HEK293 (cell line): ENCODE measurements around the gene MOV10L1.

ENCODE experiments used
- CTCF ChIA-PET: fragments of 350-600 bp; formaldehyde crosslinking; extraction: SDS; loops from one replicate; lab custom pipeline; 2021; ENCODE audit warnings: antibody characterized with exemption; lab: Yijun Ruan, JAX
- POLR2A ChIA-PET: fragments of 300-600 bp; formaldehyde crosslinking; extraction: SDS; loops from one replicate; lab custom pipeline; 2020; ENCODE audit warnings: antibody characterized with exemption, inconsistent platforms; lab: Yijun Ruan, JAX
- H3K27ac ChIP-seq: fragments of 200-500 bp; sonication (Bioruptor generic); 2 replicates; pipeline ENCODE4 v1.5.1; 2014; ENCODE audit warnings: low read depth, low read length, control low read depth, inconsistent platforms; ENCODE audit errors: extremely low read depth
- H3K36me3 ChIP-seq, 2 experiments: fragments of 200-500 bp in 1 of 2; sonication (Bioruptor generic) in 1 of 2; 1 replicate in 1 of 2; 2 replicates in 1 of 2; pipeline ENCODE4 v1.5.1; 2014 to 2017; ENCODE audit warnings: inconsistent platforms in 2 of 2, low read length in 2 of 2; ENCODE audit not compliant: control insufficient read depth in 2 of 2, insufficient read depth in 1 of 2
- H3K4me1 ChIP-seq: fragments of 200-500 bp; sonication (Bioruptor generic); 2 replicates; pipeline ENCODE4 v1.5.1; 2014; ENCODE audit warnings: mild to moderate bottlenecking, low read length, inconsistent platforms; ENCODE audit not compliant: control insufficient read depth, insufficient read depth
- H3K4me3 ChIP-seq: 2 replicates; pipeline ENCODE4 v1.5.1; 2011; ENCODE audit warnings: low read depth, mild to moderate bottlenecking, control low read depth, low read length, moderate library complexity
- H3K9me3 ChIP-seq: fragments of 200-500 bp; sonication (Bioruptor generic); 2 replicates; pipeline ENCODE4 v1.5.1; 2014; ENCODE audit warnings: low read depth, low read length, inconsistent platforms; ENCODE audit not compliant: control insufficient read depth, insufficient read depth
- BCL11A ChIP-seq: fragments of 450-650 bp; formaldehyde crosslinking; IDR thresholded peaks from 2 replicates; pipeline ENCODE4 v1.5.1; 2016; ENCODE audit warnings: low read depth, missing biosample characterization, missing genetic modification characterization
- KLF1 ChIP-seq: fragments of 450-650 bp; formaldehyde crosslinking; IDR thresholded peaks from 2 replicates; pipeline ENCODE4 v1.5.1; 2016; ENCODE audit warnings: missing biosample characterization, missing genetic modification characterization
- OSR2 ChIP-seq: fragments of 450-650 bp; formaldehyde crosslinking; IDR thresholded peaks from 2 replicates; pipeline ENCODE4 v1.5.1; 2016; ENCODE audit warnings: missing biosample characterization, missing genetic modification characterization
- YY2 ChIP-seq: fragments of 450-650 bp; formaldehyde crosslinking; IDR thresholded peaks from 2 replicates; pipeline ENCODE4 v1.5.1; 2016; ENCODE audit warnings: missing biosample characterization, missing genetic modification characterization
- ZBTB17 ChIP-seq: fragments of 450-650 bp; formaldehyde crosslinking; IDR thresholded peaks from 2 replicates; pipeline ENCODE4 v1.5.1; 2016; ENCODE audit warnings: missing biosample characterization, missing genetic modification characterization
- ZBTB48 ChIP-seq: fragments of 450-650 bp; formaldehyde crosslinking; IDR thresholded peaks from 2 replicates; pipeline ENCODE4 v1.5.1; 2016; ENCODE audit warnings: missing biosample characterization, missing genetic modification characterization
- ZEB2 ChIP-seq: fragments of 450-650 bp; formaldehyde crosslinking; IDR thresholded peaks from 2 replicates; pipeline ENCODE4 v1.5.1; 2016; ENCODE audit warnings: missing biosample characterization, missing genetic modification characterization
- ZNF175 ChIP-seq: fragments of 450-650 bp; formaldehyde crosslinking; IDR thresholded peaks from 2 replicates; pipeline ENCODE4 v1.5.1; 2016; ENCODE audit warnings: missing biosample characterization, missing genetic modification characterization
- ZNF280C ChIP-seq: fragments of 450-650 bp; formaldehyde crosslinking; IDR thresholded peaks from 2 replicates; pipeline ENCODE4 v1.5.1; 2016; ENCODE audit warnings: missing biosample characterization, missing genetic modification characterization
- ZNF324 ChIP-seq: fragments of 450-650 bp; formaldehyde crosslinking; IDR thresholded peaks from 2 replicates; pipeline ENCODE4 v1.5.1; 2016; ENCODE audit warnings: missing biosample characterization, missing genetic modification characterization
- ZNF354C ChIP-seq: fragments of 450-650 bp; formaldehyde crosslinking; IDR thresholded peaks from 2 replicates; pipeline ENCODE4 v1.5.1; 2016; ENCODE audit warnings: missing biosample characterization, missing genetic modification characterization, low read depth, borderline replicate concordance
- ZNF362 ChIP-seq: fragments of 450-650 bp; formaldehyde crosslinking; IDR thresholded peaks from 2 replicates; pipeline ENCODE4 v1.5.1; 2016; ENCODE audit warnings: missing biosample characterization, missing genetic modification characterization
- ZNF558 ChIP-seq: fragments of 450-650 bp; formaldehyde crosslinking; IDR thresholded peaks from 2 replicates; pipeline ENCODE4 v1.5.1; 2016; ENCODE audit warnings: missing biosample characterization, missing genetic modification characterization
- ZNF623 ChIP-seq: fragments of 450-650 bp; formaldehyde crosslinking; IDR thresholded peaks from 2 replicates; pipeline ENCODE4 v1.5.1; 2016; ENCODE audit warnings: missing biosample characterization, missing genetic modification characterization
- ZNF654 ChIP-seq: fragments of 450-650 bp; formaldehyde crosslinking; IDR thresholded peaks from 2 replicates; pipeline ENCODE4 v1.5.1; 2016; ENCODE audit warnings: low read depth, missing biosample characterization, missing genetic modification characterization
- ZNF777 ChIP-seq: fragments of 450-650 bp; formaldehyde crosslinking; IDR thresholded peaks from 2 replicates; pipeline ENCODE4 v1.5.1; 2017; ENCODE audit warnings: missing biosample characterization, missing genetic modification characterization, borderline replicate concordance
- ZNF830 ChIP-seq: fragments of 450-650 bp; IDR thresholded peaks from 2 replicates; pipeline ENCODE4 v1.5.0; 2018; ENCODE audit warnings: missing biosample characterization, missing genetic modification characterization, low read depth, mild to moderate bottlenecking, moderate library complexity
- ZNF843 ChIP-seq: fragments of 450-650 bp; formaldehyde crosslinking; IDR thresholded peaks from 2 replicates; pipeline ENCODE4 v1.5.1; 2016; ENCODE audit warnings: missing biosample characterization, missing genetic modification characterization
- TF ChIP-seq, protein P1 (sequence below): fragments of 450-650 bp; formaldehyde crosslinking; IDR thresholded peaks from 2 replicates; pipeline ENCODE4 v1.5.1; 2017; ENCODE audit warnings: missing biosample characterization, missing genetic modification characterization
- TF ChIP-seq, protein P2 (sequence below): fragments of 450-650 bp; formaldehyde crosslinking; IDR thresholded peaks from 2 replicates; pipeline ENCODE4 v1.5.1; 2016; ENCODE audit warnings: missing biosample characterization, missing genetic modification characterization
- TF ChIP-seq, protein P3 (sequence below): fragments of 450-650 bp; formaldehyde crosslinking; IDR thresholded peaks from 2 replicates; pipeline ENCODE4 v1.5.1; 2016; ENCODE audit warnings: missing biosample characterization, missing genetic modification characterization

MOV10L1 gene

GRCh38 chr22:50053861-50054260 is 35.9 kb upstream of the MOV10L1 start:
- ChIA-PET POLR2A (no interaction called here), CTCF (interaction anchor here (0.8 to 1.5 kb wide), 3 partner anchors 34 to 99 kb away, joined by 3 to 5 read pairs (median 5); no protein-coding TSS in a partner anchor)
- Histone ChIP-seq H3K9me3 (no peaks in the 10 kb centered on the region), H3K27ac (no peak overlapping the region), H3K4me1 (no peaks in the 10 kb centered on the region), H3K36me3 (no peaks in the 10 kb centered on the region), H3K4me3 (no peak overlapping the region)
- TF ChIP-seq, protein P1, sequence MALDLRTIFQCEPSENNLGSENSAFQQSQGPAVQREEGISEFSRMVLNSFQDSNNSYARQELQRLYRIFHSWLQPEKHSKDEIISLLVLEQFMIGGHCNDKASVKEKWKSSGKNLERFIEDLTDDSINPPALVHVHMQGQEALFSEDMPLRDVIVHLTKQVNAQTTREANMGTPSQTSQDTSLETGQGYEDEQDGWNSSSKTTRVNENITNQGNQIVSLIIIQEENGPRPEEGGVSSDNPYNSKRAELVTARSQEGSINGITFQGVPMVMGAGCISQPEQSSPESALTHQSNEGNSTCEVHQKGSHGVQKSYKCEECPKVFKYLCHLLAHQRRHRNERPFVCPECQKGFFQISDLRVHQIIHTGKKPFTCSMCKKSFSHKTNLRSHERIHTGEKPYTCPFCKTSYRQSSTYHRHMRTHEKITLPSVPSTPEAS (tag by site-specific recombination), result 0 out of 2 replicates have a peak, but pooled peaks have one; percentile 25
- no peak for TF ChIP-seq ZNF362 (tag by site-specific recombination)

DNA sequence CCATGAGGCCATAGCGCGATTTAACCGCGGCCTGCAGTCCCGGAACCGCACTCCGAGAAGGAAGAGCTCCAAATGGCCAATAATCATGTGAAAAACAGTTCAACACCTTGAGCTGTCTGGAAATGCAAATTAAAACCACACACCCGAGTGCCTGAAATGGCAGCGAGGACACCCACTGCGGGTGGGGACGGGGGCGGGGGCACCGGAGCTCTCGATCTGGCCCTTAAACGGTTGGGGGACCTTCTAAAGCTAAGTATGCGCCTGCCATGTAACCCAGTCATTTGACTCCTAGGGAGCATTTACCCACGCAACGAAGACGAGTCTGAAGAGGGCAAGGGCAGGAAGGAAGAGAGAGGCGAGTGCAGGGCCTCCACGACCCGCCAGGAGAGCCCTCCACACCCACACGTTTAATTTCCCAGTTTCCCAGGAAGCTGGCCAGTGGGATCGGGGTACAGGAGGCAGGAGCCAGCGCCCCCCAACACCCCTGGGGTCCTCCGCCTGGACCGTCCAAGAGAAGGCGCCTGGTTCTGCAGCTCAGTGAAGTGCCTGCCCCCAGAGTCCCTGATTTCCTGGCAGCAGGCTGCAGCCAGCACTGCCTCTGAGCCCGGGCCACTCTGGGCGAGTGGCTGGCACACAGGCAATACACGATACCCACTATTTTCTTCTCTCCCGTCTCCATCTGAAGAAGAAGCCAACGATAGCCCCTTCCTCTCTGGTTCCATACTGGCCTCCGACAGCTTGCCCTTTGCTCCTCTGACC is 33.4 kb upstream of the MOV10L1 start:
- no peaks in the 10 kb centered on the region for H3K36me3 ChIP-seq
- POLR2A ChIA-PET, result no interaction called here
- TF ChIP-seq ZNF558 (tag by site-specific recombination) (no peak), ZNF843 (tag by site-specific recombination) (no peak), ZNF623 (tag by site-specific recombination) (no peak), ZNF654 (tag by site-specific recombination) (no peak), ZEB2 (no peak), ZNF324 (tag by site-specific recombination) (no peak), KLF1 (no peak), OSR2 (no peak), ZNF354C (tag by site-specific recombination) (no peak), ZBTB48 (tag by site-specific recombination) (no peak), ZNF280C (tag by site-specific recombination) (no peak), ZNF175 (no peak), ZBTB17 (no peak), ZNF830 (tag by site-specific recombination) (no peak), YY2 (tag by site-specific recombination) (no peak), BCL11A (tag by site-specific recombination) (no peak), ZNF777 (tag by site-specific recombination) (no peak)
- TF ChIP-seq, protein P2, sequence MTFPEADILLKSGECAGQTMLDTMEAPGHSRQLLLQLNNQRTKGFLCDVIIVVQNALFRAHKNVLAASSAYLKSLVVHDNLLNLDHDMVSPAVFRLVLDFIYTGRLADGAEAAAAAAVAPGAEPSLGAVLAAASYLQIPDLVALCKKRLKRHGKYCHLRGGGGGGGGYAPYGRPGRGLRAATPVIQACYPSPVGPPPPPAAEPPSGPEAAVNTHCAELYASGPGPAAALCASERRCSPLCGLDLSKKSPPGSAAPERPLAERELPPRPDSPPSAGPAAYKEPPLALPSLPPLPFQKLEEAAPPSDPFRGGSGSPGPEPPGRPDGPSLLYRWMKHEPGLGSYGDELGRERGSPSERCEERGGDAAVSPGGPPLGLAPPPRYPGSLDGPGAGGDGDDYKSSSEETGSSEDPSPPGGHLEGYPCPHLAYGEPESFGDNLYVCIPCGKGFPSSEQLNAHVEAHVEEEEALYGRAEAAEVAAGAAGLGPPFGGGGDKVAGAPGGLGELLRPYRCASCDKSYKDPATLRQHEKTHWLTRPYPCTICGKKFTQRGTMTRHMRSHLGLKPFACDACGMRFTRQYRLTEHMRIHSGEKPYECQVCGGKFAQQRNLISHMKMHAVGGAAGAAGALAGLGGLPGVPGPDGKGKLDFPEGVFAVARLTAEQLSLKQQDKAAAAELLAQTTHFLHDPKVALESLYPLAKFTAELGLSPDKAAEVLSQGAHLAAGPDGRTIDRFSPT (tag by site-specific recombination), result no peak
- TF ChIP-seq, protein P3, sequence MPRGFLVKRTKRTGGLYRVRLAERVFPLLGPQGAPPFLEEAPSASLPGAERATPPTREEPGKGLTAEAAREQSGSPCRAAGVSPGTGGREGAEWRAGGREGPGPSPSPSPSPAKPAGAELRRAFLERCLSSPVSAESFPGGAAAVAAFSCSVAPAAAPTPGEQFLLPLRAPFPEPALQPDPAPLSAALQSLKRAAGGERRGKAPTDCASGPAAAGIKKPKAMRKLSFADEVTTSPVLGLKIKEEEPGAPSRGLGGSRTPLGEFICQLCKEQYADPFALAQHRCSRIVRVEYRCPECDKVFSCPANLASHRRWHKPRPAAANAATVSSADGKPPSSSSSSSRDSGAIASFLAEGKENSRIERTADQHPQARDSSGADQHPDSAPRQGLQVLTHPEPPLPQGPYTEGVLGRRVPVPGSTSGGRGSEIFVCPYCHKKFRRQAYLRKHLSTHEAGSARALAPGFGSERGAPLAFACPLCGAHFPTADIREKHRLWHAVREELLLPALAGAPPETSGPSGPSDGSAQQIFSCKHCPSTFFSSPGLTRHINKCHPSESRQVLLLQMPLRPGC (tag by site-specific recombination), result no peak
- no peak overlapping the region for H3K27ac ChIP-seq
- CTCF ChIA-PET, result interaction anchor here (1.2 kb wide), 1 partner anchor 26 kb away, joined by 6 read pairs; no protein-coding TSS in a partner anchor
- no peak overlapping the region for H3K4me3 ChIP-seq
- H3K9me3 ChIP-seq, result no peaks in the 10 kb centered on the region
- no peaks in the 10 kb centered on the region for H3K4me1 ChIP-seq
